B cell (primary cell): Measurements from ENCODE around the gene SPATA21.
"Not testable (repeated sequence)": the region's sequence is repeated elsewhere in the genome, so short reads cannot be mapped to it uniquely, and the experiment has no call there.

ENCODE experiments used
- EZH2 ChIP-seq: IDR thresholded peaks from 2 replicates; pipeline ENCODE4 v1.6.1; 2012; ENCODE audit warnings: borderline replicate concordance, low read depth, mild to moderate bottlenecking, moderate library complexity, low read length; ENCODE audit not compliant: insufficient read depth, poor library complexity, severe bottlenecking
- TF ChIP-seq, protein P1 (sequence below): fragments of 200-600 bp; IDR thresholded peaks from one replicate; pipeline ENCODE4 v1.8.0; 2022; ENCODE audit warnings: antibody characterized with exemption, mild to moderate bottlenecking

DNA sequence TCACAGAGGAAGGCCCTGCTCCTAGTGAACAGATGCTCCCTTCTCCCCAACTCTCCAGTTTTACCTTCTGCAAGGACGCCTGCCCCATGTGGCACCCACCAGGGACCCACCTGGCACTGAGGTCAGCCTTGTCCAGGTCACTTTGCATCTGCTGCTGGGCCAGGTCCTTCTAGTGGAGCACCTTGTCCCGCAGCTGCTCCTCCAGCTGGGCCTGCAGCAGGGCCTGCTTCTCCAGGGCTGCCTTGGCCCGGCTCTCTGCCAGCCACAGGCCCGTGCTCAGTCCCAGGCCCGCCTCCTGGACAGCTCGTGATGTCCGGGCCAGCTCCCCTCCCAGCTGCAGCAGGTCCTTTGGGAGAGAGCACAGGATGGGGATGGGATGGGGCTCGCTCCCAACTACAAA, 49.1 kb upstream of the SPATA21 start:
- TF ChIP-seq, protein P1, sequence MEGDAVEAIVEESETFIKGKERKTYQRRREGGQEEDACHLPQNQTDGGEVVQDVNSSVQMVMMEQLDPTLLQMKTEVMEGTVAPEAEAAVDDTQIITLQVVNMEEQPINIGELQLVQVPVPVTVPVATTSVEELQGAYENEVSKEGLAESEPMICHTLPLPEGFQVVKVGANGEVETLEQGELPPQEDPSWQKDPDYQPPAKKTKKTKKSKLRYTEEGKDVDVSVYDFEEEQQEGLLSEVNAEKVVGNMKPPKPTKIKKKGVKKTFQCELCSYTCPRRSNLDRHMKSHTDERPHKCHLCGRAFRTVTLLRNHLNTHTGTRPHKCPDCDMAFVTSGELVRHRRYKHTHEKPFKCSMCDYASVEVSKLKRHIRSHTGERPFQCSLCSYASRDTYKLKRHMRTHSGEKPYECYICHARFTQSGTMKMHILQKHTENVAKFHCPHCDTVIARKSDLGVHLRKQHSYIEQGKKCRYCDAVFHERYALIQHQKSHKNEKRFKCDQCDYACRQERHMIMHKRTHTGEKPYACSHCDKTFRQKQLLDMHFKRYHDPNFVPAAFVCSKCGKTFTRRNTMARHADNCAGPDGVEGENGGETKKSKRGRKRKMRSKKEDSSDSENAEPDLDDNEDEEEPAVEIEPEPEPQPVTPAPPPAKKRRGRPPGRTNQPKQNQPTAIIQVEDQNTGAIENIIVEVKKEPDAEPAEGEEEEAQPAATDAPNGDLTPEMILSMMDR: not testable (repeated sequence)
- TF ChIP-seq EZH2: not testable (repeated sequence)
